ENCODE measurements around the gene PRKCQ.

Gene PRKCQ

GRCh38 chr10:6565588-6565987 is 14.5 kb downstream of the PRKCQ start:
- no peak for DNase-seq

GRCh38 chr10:6564367-6564766 is 15.7 kb downstream of the PRKCQ start:
- DNase-seq = no peak

GRCh38 chr10:6563731-6564130 is 16.3 kb downstream of the PRKCQ start:
- DNase-seq = no peak

GRCh38 chr10:6563075-6563474 is 17.0 kb downstream of the PRKCQ start:
- no peak for DNase-seq

- no peak for DNase-seq
Observed at GRCh38 chr10:6562221-6562620, 17.9 kb downstream of the PRKCQ start.

- no peak for DNase-seq
Observed at GRCh38 chr10:6561552-6561951, 18.5 kb downstream of the PRKCQ start.

- no peak for DNase-seq
Observed at GRCh38 chr10:6558759-6559461, 21.2 kb downstream of the PRKCQ start.

- DNase-seq = no peak
Observed at GRCh38 chr10:6558272-6558671, 21.8 kb downstream of the PRKCQ start.

GRCh38 chr10:6553937-6554336 is 26.1 kb downstream of the PRKCQ start:
- DNase-seq = no peak

- DNase-seq = no peak
Observed at GRCh38 chr10:6543431-6544005, 36.6 kb downstream of the PRKCQ start.

- no peak for DNase-seq
Observed at GRCh38 chr10:6542999-6543430, 37.1 kb downstream of the PRKCQ start.

- DNase-seq = no peak
Observed at GRCh38 chr10:6539833-6540232, 40.2 kb downstream of the PRKCQ start.

GRCh38 chr10:6537770-6538169 is 42.3 kb downstream of the PRKCQ start:
- no peak for DNase-seq

- DNase-seq = no peak
Observed at GRCh38 chr10:6536102-6536501, 44.0 kb downstream of the PRKCQ start.

GRCh38 chr10:6535156-6535764 is 44.8 kb downstream of the PRKCQ start:
- no peak for DNase-seq

GRCh38 chr10:6532321-6532720 is 47.8 kb downstream of the PRKCQ start:
- no peak for DNase-seq

GRCh38 chr10:6530966-6531365 is 49.1 kb downstream of the PRKCQ start:
- no peak for DNase-seq

- no peak for DNase-seq
Observed at GRCh38 chr10:6530211-6530840, 49.8 kb downstream of the PRKCQ start.

GRCh38 chr10:6528198-6528950 is 51.7 kb downstream of the PRKCQ start:
- DNase-seq = no peak

GRCh38 chr10:6525599-6526165 is 54.4 kb downstream of the PRKCQ start:
- DNase-seq = no peak

- no peak for DNase-seq
Observed at GRCh38 chr10:6522230-6522629, 57.8 kb downstream of the PRKCQ start.

GRCh38 chr10:6520138-6520537 is 59.9 kb downstream of the PRKCQ start:
- DNase-seq = no peak

All from NCI-H187 (cell line).